Endothelial cell of umbilical vein (primary cell): ENCODE data around the gene TMPRSS7. TPM values are rescaled to one million over a fixed set of nuclear protein-coding genes. Genes with fewer than 3 reads are reported as not detected.

Source experiments
- BruUV-seq: library from RNA; stranded (reverse); fragments of 400-500 nt; replicated peaks from 2 replicates; lab custom pipeline; 2021; lab: Mats Ljungman, UMichigan
- CTCF ChIA-PET: fragments of 300-600, 350-600 bp; sonication (Branson Sonifier 250); formaldehyde crosslinking; loops from one replicate; lab custom pipeline; 2021; ENCODE audit warnings: antibody characterized with exemption, inconsistent platforms; lab: Charles Lee
- POLR2A ChIA-PET: fragments of 300-600, 350-600 bp; sonication (Branson Sonifier 250); formaldehyde crosslinking; loops from one replicate; lab custom pipeline; 2021; ENCODE audit warnings: antibody characterized with exemption, inconsistent platforms; lab: Charles Lee
- DNase-seq: peaks from one replicate; pipeline ENCODE4 v3.0.0-alpha.2; 2011; ENCODE audit warnings: low read depth, low spot score
- FAIRE-seq: peaks from 2 replicates; lab custom pipeline; 2011; peaks lifted over from hg19 to GRCh38; lab: Jason Lieb, UNC
- H2AFZ ChIP-seq: 2 replicates; pipeline ENCODE4 v1.6.0; 2012; ENCODE audit warnings: low read depth, low read length, control low read depth, inconsistent platforms
- H3K27ac ChIP-seq: 2 replicates; pipeline ENCODE4 v1.5.1; 2011; ENCODE audit warnings: low read depth, mild to moderate bottlenecking, control low read depth, low read length, moderate library complexity; ENCODE audit not compliant: insufficient read depth
- H3K27me3 ChIP-seq, 2 experiments: 2 replicates each; pipeline versions ENCODE4 v1.6.0 to v1.6.1; 2011; ENCODE audit warnings: low read length in 2 of 2, mixed read lengths in 1 of 2; ENCODE audit not compliant: control insufficient read depth in 2 of 2, insufficient read depth in 2 of 2
- H3K36me3 ChIP-seq, 2 experiments: 2 replicates in 1 of 2; 3 replicates in 1 of 2; pipeline ENCODE4 v1.5.1; 2011; ENCODE audit warnings: low read length in 2 of 2, mild to moderate bottlenecking in 1 of 2, moderate library complexity in 1 of 2; ENCODE audit not compliant: control insufficient read depth in 2 of 2, insufficient read depth in 2 of 2; ENCODE audit errors: extremely low read depth in 1 of 2
- H3K4me1 ChIP-seq: 3 replicates; pipeline ENCODE4 v1.5.1; 2011; ENCODE audit warnings: mild to moderate bottlenecking, low read length; ENCODE audit not compliant: control insufficient read depth, insufficient read depth; ENCODE audit errors: extremely low read depth
- H3K4me2 ChIP-seq: 2 replicates; pipeline ENCODE4 v1.6.1; 2011; ENCODE audit warnings: low read length, control low read depth, mixed read lengths; ENCODE audit not compliant: insufficient read depth
- H3K4me3 ChIP-seq, 3 experiments: fragments of 200-600 bp in 1 of 3; sonication (generic), shearing (Covaris generic) in 1 of 3; replicated peaks in 1 of 3; 2 replicates each; pipeline ENCODE4 v1.5.1; 2011 to 2016; ENCODE audit warnings: control low read depth in 3 of 3, low read length in 3 of 3, mild to moderate bottlenecking in 2 of 3, inconsistent platforms in 1 of 3, low read depth in 1 of 3, moderate library complexity in 1 of 3; ENCODE audit not compliant: insufficient read depth in 1 of 3
- H3K79me2 ChIP-seq: 2 replicates; pipeline ENCODE4 v1.6.0; 2012; ENCODE audit warnings: low read length, inconsistent platforms; ENCODE audit not compliant: control insufficient read depth, insufficient read depth
- H3K9ac ChIP-seq: replicated peaks from 2 replicates; pipeline ENCODE3; 2011; ENCODE audit warnings: low read length, control low read depth; ENCODE audit not compliant: insufficient read depth; ENCODE audit errors: extremely low read depth
- H3K9me1 ChIP-seq: replicated peaks from 3 replicates; pipeline ENCODE4 v1.6.0; 2011; ENCODE audit warnings: mild to moderate bottlenecking, low read length; ENCODE audit not compliant: control insufficient read depth, insufficient read depth; ENCODE audit errors: extremely low read depth
- H3K9me3 ChIP-seq: replicated peaks from 2 replicates; pipeline ENCODE4 v1.5.1; 2012; ENCODE audit warnings: low read length, inconsistent platforms; ENCODE audit not compliant: control insufficient read depth, insufficient read depth
- H4K20me1 ChIP-seq: replicated peaks from 2 replicates; pipeline ENCODE3; 2011; ENCODE audit warnings: mild to moderate bottlenecking, low read length; ENCODE audit not compliant: control insufficient read depth, insufficient read depth; ENCODE audit errors: extremely low read depth
- CTCF ChIP-seq, 2 donors: IDR thresholded peaks; 1 replicate in 1 of 2; 2 replicates in 1 of 2; pipeline ENCODE4 v1.5.1; 2011; ENCODE audit warnings: low read length in 2 of 2, mild to moderate bottlenecking in 2 of 2, moderate library complexity in 2 of 2, control low read depth in 1 of 2, inconsistent platforms in 1 of 2, low read depth in 1 of 2; ENCODE audit not compliant: insufficient read depth in 1 of 2; ENCODE audit errors: extremely low read depth in 1 of 2
- EZH2 ChIP-seq: IDR thresholded peaks from 2 replicates; pipeline ENCODE4 v1.6.1; 2012; ENCODE audit warnings: borderline replicate concordance, low read depth, mild to moderate bottlenecking, moderate library complexity, low read length, inconsistent platforms; ENCODE audit not compliant: severe bottlenecking
- POLR2A ChIP-seq: IDR thresholded peaks from 2 replicates; pipeline ENCODE4 v1.6.1; 2012; ENCODE audit warnings: low read depth, mild to moderate bottlenecking, control low read depth, low read length
- dilution Hi-C: fragments of 300-500 bp; cut with MboI; formaldehyde crosslinking; loops from one replicate; pipeline ENCODE4 v1.15.0; 2019; ENCODE audit warnings: low sequenced_read_pairs; ENCODE audit not compliant: extremely low pct_ligation_motif_present
- intact Hi-C: fragments of 100-400 bp; cut with micrococcal nuclease; formaldehyde crosslinking; loops from one replicate; pipeline ENCODE4 v1.10.0; 2022
- polyA plus RNA-seq, 4 experiments: library from polyadenylated mRNA; depleted of rRNA in 3 of 4; stranded (reverse) in 3 of 4; unstranded in 1 of 4; fragments of >200 nt; gene quantifications; 2 replicates each; pipeline versions ENCODE4 v1.2.1 to v1.2.3, GENCODE V29; 2011 to 2012; ENCODE audit warnings: missing spikeins in 1 of 4
- total RNA-seq: library from RNA; stranded (reverse); gene quantifications from 2 replicates; pipeline ENCODE4 v1.2.3, GENCODE V29; 2021

TMPRSS7 gene
- total and polyA plus RNA-seq, 2 donors (not counting 3 experiments of a cell fraction or from before 2014, with no cell fraction given): not detected

- DNase-seq (no peak), FAIRE-seq (no peak)
- no peaks in the 10 kb centered on the region for H3K9me3 ChIP-seq
- no peaks in the 10 kb centered on the region for H3K27me3 ChIP-seq
- no peaks in the 10 kb centered on the region for H3K36me3 ChIP-seq
- no peak for TF ChIP-seq CTCF (IDR thresholded peaks at IDR 0.05; ENCODE audit: extremely low read depth in 1 of 2, insufficient read depth in 1 of 2, low read depth in 1 of 2, low read length in 2 of 2)
- no peak overlapping the region for H3K9ac ChIP-seq
- no peak overlapping the region for H3K4me3 ChIP-seq
- POLR2A ChIA-PET: no interaction called here
- no peaks in the 10 kb centered on the region for H3K9me1 ChIP-seq
- H4K20me1 ChIP-seq: no peaks in the 10 kb centered on the region
- H3K79me2 ChIP-seq: no peaks in the 10 kb centered on the region
- CTCF ChIA-PET: interaction anchor here (0.7 to 3.0 kb wide), 3 partner anchors 8 to 17 kb away, joined by 3 to 12 read pairs (median 4); no protein-coding TSS in a partner anchor
- H2AFZ ChIP-seq: no peak overlapping the region
- no peak overlapping the region for H3K4me2 ChIP-seq
- no peak overlapping the region for H3K27ac ChIP-seq
- dilution Hi-C loops: no loop called here
- no peaks in the 10 kb centered on the region for H3K4me1 ChIP-seq
- intact Hi-C loops: no loop called here
- no TSS peak for BruUV-seq
Observed at GRCh38 chr3:112128843-112129727, 94.5 kb downstream of the TMPRSS7 start.

DNA sequence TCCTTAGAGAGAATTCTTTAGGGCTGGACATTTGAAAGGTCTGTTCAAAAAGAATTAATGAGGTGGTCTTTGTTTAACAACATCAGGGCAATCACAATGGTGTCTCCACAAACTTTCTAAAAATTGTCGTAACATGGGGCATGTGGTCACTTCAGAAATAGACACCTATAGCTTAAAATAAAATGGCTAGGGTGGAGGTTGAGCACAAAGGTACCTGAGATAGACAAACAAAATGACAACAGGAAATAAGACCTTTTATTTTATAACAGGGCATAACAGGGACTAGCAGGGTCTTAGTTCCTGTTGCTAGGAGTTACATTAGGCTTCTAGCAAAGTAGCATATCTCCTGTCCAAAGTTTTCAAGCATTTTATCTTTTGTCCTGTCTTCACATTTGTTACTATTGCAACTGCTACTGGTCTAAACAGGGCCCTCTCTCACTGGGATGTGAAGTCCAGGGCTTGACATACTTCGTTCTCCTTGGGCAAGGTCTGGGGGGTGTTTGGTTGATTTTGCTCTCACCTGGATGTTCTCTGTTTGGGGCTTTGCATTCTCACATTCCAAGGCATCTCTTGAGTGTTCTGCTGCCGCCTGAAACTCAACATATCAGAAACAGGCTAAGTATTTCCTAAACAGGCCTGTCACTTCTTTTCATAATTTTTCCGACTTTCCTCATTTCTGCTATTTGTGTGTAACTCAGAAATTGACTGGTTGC is 95.5 kb downstream of the TMPRSS7 start:
- intact Hi-C loops: no loop called here
- Histone ChIP-seq H3K4me1 (no peaks in the 10 kb centered on the region), H2AFZ (no peak overlapping the region), H3K27ac (no peak overlapping the region), H3K9me1 (no peaks in the 10 kb centered on the region), H3K9ac (no peak overlapping the region), H3K4me2 (no peak overlapping the region), H3K36me3 (no peaks in the 10 kb centered on the region), H3K27me3 (no peaks in the 10 kb centered on the region), H3K9me3 (no peaks in the 10 kb centered on the region), H4K20me1 (no peaks in the 10 kb centered on the region), H3K4me3 (no peak overlapping the region), H3K79me2 (no peaks in the 10 kb centered on the region)
- FAIRE-seq (no peak), DNase-seq (no peak)
- POLR2A ChIA-PET: no interaction called here
- dilution Hi-C loops: no loop called here
- CTCF ChIA-PET: interaction anchor here (0.7 to 1.6 kb wide), 3 partner anchors 18 to 163 kb away, joined by 3 to 8 read pairs (median 3); partner anchors contain the start of gene SLC9C1
- BruUV-seq: no TSS peak
- no peak for TF ChIP-seq EZH2
- no peak for TF ChIP-seq POLR2A
